ENCODE measurements around the gene CDH13.

DNA sequence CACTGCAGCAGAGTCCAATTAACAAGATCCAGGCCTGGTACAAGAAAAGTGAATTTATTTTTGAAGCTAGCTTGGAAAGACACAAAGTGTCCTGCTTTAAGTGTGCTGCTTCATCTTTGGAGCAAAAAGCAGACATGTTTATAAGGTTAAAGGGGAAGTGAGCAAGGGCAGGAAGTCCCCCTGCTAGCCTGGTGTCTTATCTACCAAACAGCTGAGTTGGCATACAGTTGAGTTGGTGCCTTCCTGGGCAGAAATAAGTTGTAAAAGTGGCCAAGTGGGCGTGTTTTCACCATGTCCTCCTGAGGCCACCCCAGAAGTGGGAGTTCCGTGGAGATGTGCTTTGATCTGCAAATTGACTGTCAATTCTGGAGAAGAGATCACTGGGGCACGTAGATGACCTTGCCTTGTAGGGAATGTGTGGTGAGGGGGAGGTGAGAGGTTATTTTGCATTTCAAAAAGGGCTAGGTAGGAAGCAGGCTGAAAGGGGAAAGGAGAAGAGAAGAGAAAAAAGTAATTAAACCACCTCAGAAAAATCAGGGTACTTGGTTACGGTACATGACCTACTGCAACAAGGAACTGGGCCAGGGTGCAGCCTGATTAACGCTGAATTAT is 1142.7 kb downstream of the CDH13 start:
- TF ChIP-seq IKZF2 (IDR thresholded peaks at IDR 0.05), result no peak
- TF ChIP-seq, protein P1, sequence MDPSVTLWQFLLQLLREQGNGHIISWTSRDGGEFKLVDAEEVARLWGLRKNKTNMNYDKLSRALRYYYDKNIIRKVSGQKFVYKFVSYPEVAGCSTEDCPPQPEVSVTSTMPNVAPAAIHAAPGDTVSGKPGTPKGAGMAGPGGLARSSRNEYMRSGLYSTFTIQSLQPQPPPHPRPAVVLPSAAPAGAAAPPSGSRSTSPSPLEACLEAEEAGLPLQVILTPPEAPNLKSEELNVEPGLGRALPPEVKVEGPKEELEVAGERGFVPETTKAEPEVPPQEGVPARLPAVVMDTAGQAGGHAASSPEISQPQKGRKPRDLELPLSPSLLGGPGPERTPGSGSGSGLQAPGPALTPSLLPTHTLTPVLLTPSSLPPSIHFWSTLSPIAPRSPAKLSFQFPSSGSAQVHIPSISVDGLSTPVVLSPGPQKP (IDR thresholded peaks at IDR 0.05; ENCODE audit: low read depth, low read length), result no peak
- no peak for TF ChIP-seq SIN3A (IDR thresholded peaks at IDR 0.05; ENCODE audit: low read depth, low read length)
- no peak for TF ChIP-seq RAD51 (IDR thresholded peaks at IDR 0.05)
- TF ChIP-seq, protein P2, sequence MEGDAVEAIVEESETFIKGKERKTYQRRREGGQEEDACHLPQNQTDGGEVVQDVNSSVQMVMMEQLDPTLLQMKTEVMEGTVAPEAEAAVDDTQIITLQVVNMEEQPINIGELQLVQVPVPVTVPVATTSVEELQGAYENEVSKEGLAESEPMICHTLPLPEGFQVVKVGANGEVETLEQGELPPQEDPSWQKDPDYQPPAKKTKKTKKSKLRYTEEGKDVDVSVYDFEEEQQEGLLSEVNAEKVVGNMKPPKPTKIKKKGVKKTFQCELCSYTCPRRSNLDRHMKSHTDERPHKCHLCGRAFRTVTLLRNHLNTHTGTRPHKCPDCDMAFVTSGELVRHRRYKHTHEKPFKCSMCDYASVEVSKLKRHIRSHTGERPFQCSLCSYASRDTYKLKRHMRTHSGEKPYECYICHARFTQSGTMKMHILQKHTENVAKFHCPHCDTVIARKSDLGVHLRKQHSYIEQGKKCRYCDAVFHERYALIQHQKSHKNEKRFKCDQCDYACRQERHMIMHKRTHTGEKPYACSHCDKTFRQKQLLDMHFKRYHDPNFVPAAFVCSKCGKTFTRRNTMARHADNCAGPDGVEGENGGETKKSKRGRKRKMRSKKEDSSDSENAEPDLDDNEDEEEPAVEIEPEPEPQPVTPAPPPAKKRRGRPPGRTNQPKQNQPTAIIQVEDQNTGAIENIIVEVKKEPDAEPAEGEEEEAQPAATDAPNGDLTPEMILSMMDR (IDR thresholded peaks at IDR 0.05 in 2 of 3, conservative IDR thresholded peaks at IDR 0.05 in 1 of 3; ENCODE audit: control insufficient read depth in 2 of 3, extremely low read depth in 1 of 3, insufficient read depth in 1 of 3, low read depth in 3 of 3, low read length in 3 of 3), result no peak
- no peak for TF ChIP-seq RB1 (IDR thresholded peaks at IDR 0.05; ENCODE audit: borderline replicate concordance)
- TF ChIP-seq MEF2A (IDR thresholded peaks at IDR 0.05; ENCODE audit: insufficient read depth, low read depth, low read length), result no peak
- TF ChIP-seq, protein P3, sequence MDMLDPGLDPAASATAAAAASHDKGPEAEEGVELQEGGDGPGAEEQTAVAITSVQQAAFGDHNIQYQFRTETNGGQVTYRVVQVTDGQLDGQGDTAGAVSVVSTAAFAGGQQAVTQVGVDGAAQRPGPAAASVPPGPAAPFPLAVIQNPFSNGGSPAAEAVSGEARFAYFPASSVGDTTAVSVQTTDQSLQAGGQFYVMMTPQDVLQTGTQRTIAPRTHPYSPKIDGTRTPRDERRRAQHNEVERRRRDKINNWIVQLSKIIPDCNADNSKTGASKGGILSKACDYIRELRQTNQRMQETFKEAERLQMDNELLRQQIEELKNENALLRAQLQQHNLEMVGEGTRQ (IDR thresholded peaks at IDR 0.05; ENCODE audit: borderline replicate concordance, low read depth, low read length), result no peak
- TF ChIP-seq POLR2AphosphoS5 (IDR thresholded peaks at IDR 0.05; ENCODE audit: low read length), result no peak
- TF ChIP-seq, protein P4, sequence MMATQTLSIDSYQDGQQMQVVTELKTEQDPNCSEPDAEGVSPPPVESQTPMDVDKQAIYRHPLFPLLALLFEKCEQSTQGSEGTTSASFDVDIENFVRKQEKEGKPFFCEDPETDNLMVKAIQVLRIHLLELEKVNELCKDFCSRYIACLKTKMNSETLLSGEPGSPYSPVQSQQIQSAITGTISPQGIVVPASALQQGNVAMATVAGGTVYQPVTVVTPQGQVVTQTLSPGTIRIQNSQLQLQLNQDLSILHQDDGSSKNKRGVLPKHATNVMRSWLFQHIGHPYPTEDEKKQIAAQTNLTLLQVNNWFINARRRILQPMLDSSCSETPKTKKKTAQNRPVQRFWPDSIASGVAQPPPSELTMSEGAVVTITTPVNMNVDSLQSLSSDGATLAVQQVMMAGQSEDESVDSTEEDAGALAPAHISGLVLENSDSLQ (IDR thresholded peaks at IDR 0.05), result no peak
- TF ChIP-seq, protein P5, sequence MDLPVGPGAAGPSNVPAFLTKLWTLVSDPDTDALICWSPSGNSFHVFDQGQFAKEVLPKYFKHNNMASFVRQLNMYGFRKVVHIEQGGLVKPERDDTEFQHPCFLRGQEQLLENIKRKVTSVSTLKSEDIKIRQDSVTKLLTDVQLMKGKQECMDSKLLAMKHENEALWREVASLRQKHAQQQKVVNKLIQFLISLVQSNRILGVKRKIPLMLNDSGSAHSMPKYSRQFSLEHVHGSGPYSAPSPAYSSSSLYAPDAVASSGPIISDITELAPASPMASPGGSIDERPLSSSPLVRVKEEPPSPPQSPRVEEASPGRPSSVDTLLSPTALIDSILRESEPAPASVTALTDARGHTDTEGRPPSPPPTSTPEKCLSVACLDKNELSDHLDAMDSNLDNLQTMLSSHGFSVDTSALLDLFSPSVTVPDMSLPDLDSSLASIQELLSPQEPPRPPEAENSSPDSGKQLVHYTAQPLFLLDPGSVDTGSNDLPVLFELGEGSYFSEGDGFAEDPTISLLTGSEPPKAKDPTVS (IDR thresholded peaks at IDR 0.05; ENCODE audit: low read depth, low read length), result no peak
- no peak for TF ChIP-seq ZNF24 (IDR thresholded peaks at IDR 0.05)
